ENCODE results near the gene BRSK2.

Gene BRSK2

GRCh38 chr11:1467270-1467669, 77.5 kb downstream of the BRSK2 start:
- no peak overlapping the region for H3K4me3 ChIP-seq (ENCODE audit: low read length)
- DNase-seq (ENCODE audit: low read depth) = no peak
- TF ChIP-seq, protein P1, sequence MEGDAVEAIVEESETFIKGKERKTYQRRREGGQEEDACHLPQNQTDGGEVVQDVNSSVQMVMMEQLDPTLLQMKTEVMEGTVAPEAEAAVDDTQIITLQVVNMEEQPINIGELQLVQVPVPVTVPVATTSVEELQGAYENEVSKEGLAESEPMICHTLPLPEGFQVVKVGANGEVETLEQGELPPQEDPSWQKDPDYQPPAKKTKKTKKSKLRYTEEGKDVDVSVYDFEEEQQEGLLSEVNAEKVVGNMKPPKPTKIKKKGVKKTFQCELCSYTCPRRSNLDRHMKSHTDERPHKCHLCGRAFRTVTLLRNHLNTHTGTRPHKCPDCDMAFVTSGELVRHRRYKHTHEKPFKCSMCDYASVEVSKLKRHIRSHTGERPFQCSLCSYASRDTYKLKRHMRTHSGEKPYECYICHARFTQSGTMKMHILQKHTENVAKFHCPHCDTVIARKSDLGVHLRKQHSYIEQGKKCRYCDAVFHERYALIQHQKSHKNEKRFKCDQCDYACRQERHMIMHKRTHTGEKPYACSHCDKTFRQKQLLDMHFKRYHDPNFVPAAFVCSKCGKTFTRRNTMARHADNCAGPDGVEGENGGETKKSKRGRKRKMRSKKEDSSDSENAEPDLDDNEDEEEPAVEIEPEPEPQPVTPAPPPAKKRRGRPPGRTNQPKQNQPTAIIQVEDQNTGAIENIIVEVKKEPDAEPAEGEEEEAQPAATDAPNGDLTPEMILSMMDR (conservative IDR thresholded peaks at IDR 0.05; ENCODE audit: low read length) = no peak

DNA sequence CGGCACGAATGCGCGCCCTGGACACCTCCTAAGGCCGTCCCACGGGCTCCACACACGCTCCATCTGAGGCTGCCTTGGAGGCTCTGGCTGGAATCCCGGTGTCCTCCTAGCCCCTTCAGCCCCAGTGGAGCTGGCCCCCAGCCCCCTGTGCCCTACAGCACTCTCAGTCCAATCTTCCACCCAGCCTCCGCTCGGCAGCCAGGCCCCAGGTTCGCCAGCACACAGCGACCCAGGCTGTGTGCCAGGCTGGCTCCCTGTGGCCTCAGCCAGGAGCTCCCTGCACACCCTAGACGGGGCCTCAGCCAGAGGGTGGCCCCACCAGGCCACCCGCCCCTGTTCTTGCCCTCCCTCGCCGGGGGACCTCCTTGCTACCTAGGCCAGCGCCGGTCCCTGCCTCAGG, 78.3 kb downstream of the BRSK2 start:
- TF ChIP-seq, protein P1 (conservative IDR thresholded peaks at IDR 0.05; ENCODE audit: low read length) = no peak
- DNase-seq (ENCODE audit: low read depth) = no peak
- no peak overlapping the region for H3K4me3 ChIP-seq (ENCODE audit: low read length)

DNA sequence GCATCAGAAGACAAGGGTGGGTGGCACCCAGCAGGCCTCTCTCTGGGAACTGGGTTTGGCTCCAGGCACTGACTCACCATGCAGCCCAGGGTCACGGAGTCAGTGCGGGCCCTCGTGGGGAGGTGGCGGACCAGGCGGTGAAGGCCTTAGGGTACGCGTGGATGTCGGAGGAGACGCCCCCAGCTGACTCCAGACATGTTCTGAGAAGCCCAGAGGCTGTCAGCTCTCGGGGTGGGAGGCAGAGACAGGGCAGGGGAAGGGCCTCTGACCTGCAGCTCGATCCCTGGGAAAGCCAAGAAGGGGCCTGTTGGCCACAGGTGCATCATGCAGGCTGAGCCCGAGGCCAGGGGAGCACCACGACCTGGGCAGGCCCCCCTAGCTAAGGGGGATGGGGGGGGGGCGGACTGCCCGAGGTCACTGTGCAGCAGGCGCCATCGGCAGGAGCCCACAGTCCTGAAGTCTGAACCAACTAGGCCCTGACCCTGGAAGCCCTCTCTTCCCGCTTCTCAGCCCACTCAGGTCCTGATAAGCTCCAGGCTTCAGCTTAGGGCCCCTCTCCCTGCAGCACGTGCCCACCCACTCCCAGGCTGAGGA, 78.8 kb downstream of the BRSK2 start:
- TF ChIP-seq, protein P1 (conservative IDR thresholded peaks at IDR 0.05; ENCODE audit: low read length) = no peak
- no peak for DNase-seq (ENCODE audit: low read depth)
- no peak overlapping the region for H3K4me3 ChIP-seq (ENCODE audit: low read length)

DNA sequence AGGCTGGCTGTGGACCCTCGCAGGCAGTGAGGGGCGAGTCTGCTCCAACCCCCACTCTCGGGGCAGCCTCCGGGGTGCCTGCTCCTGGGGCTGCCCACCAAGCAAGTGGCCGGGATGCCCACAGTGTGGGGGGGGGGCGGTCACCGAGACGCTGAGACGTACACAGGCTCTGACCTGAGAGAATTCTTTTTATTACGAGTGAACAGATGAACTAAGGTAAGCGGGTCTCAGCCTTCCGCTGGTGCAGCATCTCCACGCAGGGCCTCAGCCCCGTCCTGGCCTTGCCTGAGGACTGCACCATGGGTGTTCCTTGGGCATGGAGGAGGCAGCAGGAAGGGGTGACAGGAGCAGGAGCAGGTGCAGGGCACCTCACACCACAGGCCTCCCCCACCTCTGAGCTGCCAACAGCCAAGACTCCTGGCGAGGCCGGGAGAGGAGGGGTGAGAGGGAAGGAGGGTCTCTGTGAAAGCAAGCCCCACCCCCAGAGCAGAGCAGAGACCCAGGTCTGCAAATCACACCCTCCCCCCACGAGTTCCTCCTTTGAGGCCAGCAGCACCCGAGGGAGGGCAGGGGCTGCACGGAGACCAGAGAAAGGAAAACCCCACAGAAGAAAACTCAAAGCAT, 79.7 kb downstream of the BRSK2 start:
- TF ChIP-seq, protein P1 (conservative IDR thresholded peaks at IDR 0.05; ENCODE audit: low read length) = no peak
- no peak overlapping the region for H3K4me3 ChIP-seq (ENCODE audit: low read length)
- no peak for DNase-seq (ENCODE audit: low read depth)

GRCh38 chr11:1469911-1470680, 80.4 kb downstream of the BRSK2 start:
- DNase-seq (ENCODE audit: low read depth) = no peak
- H3K4me3 ChIP-seq (ENCODE audit: low read length) = no peak overlapping the region
- TF ChIP-seq, protein P1 (conservative IDR thresholded peaks at IDR 0.05; ENCODE audit: low read length) = no peak

GRCh38 chr11:1470681-1471611, 81.2 kb downstream of the BRSK2 start:
- H3K4me3 ChIP-seq (ENCODE audit: low read length) = no peak overlapping the region
- DNase-seq (ENCODE audit: low read depth) = no peak
- TF ChIP-seq, protein P1 (conservative IDR thresholded peaks at IDR 0.05; ENCODE audit: low read length) = no peak

Measured in AG10803 (cell line).